ENCODE results near the gene DFFB. TPM values are rescaled to one million over a fixed set of nuclear protein-coding genes. Genes with fewer than 3 reads are reported as not detected.

Gene DFFB
- total RNA-seq, 1 donor from 2014 or later: 10.6 TPM

DNA sequence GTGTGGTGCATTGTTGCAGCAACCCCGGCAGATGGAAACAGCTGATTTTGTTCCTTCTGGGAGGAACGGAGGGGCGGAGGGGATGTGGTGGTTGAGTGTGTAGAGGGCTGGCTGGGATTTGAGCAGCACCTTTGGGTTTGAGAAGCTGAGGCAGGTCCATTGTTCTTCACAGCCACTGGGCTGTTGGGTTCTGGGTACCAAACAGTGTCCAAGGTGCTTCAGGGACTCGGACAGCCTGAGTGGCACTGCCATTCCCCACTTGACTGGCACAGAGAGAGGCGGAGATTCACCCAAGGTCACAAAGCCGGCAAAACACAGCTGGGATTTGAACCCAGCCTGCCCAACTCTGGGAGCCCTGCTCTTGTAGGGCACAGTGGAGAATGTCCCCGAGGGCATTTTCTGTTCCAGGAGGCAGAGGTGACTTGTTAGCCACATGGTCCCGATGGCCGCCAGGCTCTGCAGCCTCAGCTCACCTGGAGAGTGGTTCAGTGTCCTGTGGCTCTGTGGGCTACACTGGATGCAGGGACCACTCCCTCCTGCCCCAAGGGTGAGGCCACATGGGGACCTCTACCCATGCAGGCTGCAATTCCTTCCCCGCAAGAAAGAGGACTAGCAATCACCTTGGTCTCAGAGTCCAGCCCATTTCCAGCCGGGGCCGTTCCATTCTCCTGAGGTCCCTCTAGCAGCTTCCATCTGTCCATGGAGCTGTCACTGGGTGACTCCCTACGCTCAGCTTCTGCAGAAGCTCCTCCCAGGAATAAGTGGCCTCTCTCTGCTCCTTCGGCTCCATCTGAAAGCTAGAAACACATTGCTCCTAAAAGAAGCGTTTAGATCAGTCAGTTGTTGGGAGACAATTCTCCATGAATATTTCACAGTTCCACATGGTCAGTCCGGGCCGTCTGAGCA, 74.0 kb downstream of the DFFB start:
- Histone ChIP-seq H3K4me1 (no peaks in the 10 kb centered on the region), H3K9me3 (no peaks in the 10 kb centered on the region), H3K4me3 (no peak overlapping the region), H3K27me3 (ENCODE audit: low read depth) (peaks cover 17% of the 10 kb centered on the region), H3K27ac (no peak overlapping the region), H3K36me3 (no peaks in the 10 kb centered on the region)
- no peak for ATAC-seq
- TF ChIP-seq, protein P1, sequence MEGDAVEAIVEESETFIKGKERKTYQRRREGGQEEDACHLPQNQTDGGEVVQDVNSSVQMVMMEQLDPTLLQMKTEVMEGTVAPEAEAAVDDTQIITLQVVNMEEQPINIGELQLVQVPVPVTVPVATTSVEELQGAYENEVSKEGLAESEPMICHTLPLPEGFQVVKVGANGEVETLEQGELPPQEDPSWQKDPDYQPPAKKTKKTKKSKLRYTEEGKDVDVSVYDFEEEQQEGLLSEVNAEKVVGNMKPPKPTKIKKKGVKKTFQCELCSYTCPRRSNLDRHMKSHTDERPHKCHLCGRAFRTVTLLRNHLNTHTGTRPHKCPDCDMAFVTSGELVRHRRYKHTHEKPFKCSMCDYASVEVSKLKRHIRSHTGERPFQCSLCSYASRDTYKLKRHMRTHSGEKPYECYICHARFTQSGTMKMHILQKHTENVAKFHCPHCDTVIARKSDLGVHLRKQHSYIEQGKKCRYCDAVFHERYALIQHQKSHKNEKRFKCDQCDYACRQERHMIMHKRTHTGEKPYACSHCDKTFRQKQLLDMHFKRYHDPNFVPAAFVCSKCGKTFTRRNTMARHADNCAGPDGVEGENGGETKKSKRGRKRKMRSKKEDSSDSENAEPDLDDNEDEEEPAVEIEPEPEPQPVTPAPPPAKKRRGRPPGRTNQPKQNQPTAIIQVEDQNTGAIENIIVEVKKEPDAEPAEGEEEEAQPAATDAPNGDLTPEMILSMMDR (IDR thresholded peaks at IDR 0.05): no peak
- intact Hi-C loops (cut with DNase I): no loop called here
- no peak for DNase-seq

- no peaks in the 10 kb centered on the region for H3K36me3 ChIP-seq
- H3K27ac ChIP-seq: no peak overlapping the region
- TF ChIP-seq, protein P1 (IDR thresholded peaks at IDR 0.05): no peak
- no peak overlapping the region for H3K4me3 ChIP-seq
- H3K27me3 ChIP-seq (ENCODE audit: low read depth): peaks cover 12% of the 10 kb centered on the region
- no peak for DNase-seq
- intact Hi-C loops (cut with DNase I): no loop called here
- no peaks in the 10 kb centered on the region for H3K9me3 ChIP-seq
- ATAC-seq: no peak
- H3K4me1 ChIP-seq: no peaks in the 10 kb centered on the region
Observed at GRCh38 chr1:3932156-3932919, 75.1 kb downstream of the DFFB start.

Other genes with a start within 250 kb of the DFFB start
- gene MEGF6, start 246.0 kb upstream of the DFFB start, total RNA-seq: 57.1 TPM
- 46.1 TPM for gene TPRG1L, start 232.5 kb upstream of the DFFB start, total RNA-seq
- gene WRAP73, start 207.4 kb upstream of the DFFB start, total RNA-seq: 22.5 TPM
- gene TP73, start 205.0 kb upstream of the DFFB start, total RNA-seq: 3.6 TPM
- not detected for gene CCDC27, start 105.0 kb upstream of the DFFB start, total RNA-seq
- gene SMIM1, start 84.7 kb upstream of the DFFB start, total RNA-seq: 8.5 TPM
- 34.4 TPM for gene LRRC47, start 61.0 kb upstream of the DFFB start, total RNA-seq
- 53.9 TPM for gene CEP104, start 265 bp upstream of the DFFB start, total RNA-seq
- gene C1orf174, start 42.8 kb downstream of the DFFB start, total RNA-seq: 19.8 TPM